BJ (cell line): ENCODE results near the gene SLC7A10. TPM values are rescaled to one million over a fixed set of nuclear protein-coding genes. Genes with fewer than 3 reads are reported as not detected.

ENCODE experiments used
- CTCF ChIA-PET: fragments of 350-600 bp; formaldehyde crosslinking; extraction: SDS; loops from one replicate; lab custom pipeline; 2021; ENCODE audit warnings: antibody characterized with exemption, inconsistent platforms; lab: Yijun Ruan, JAX
- POLR2A ChIA-PET: fragments of 300-600 bp; sonication (Branson Sonifier 250); formaldehyde crosslinking; extraction: SDS; loops from one replicate; lab custom pipeline; 2021; ENCODE audit warnings: antibody characterized with exemption; lab: Charles Lee
- DNase-seq: peaks from one replicate; pipeline ENCODE4 v3.0.0-alpha.2; 2011; ENCODE audit warnings: low read depth
- H3K27me3 ChIP-seq: 2 replicates; pipeline ENCODE4 v1.6.0; 2011; ENCODE audit warnings: low read length; ENCODE audit not compliant: control insufficient read depth, insufficient read depth
- H3K36me3 ChIP-seq: 2 replicates; pipeline ENCODE4 v1.5.1; 2011; ENCODE audit warnings: low read length; ENCODE audit not compliant: control insufficient read depth, insufficient read depth
- H3K4me3 ChIP-seq: 2 replicates; pipeline ENCODE4 v1.5.1; 2011; ENCODE audit warnings: low read depth, mild to moderate bottlenecking, control low read depth, low read length
- polyA plus RNA-seq: library from polyadenylated mRNA; depleted of rRNA; stranded (reverse); fragments of >200 nt; gene quantifications from 2 replicates; pipeline ENCODE4 v1.2.3, GENCODE V29; 2011
- TF ChIP-seq, protein P1 (sequence below): IDR thresholded peaks from 2 replicates; pipeline ENCODE4 v1.5.1; 2011; ENCODE audit warnings: low read depth, mild to moderate bottlenecking, control low read depth, inconsistent platforms, low read length, moderate library complexity; ENCODE audit not compliant: insufficient read depth

Gene SLC7A10
- polyA plus RNA-seq, 1 experiment = not detected

DNA sequence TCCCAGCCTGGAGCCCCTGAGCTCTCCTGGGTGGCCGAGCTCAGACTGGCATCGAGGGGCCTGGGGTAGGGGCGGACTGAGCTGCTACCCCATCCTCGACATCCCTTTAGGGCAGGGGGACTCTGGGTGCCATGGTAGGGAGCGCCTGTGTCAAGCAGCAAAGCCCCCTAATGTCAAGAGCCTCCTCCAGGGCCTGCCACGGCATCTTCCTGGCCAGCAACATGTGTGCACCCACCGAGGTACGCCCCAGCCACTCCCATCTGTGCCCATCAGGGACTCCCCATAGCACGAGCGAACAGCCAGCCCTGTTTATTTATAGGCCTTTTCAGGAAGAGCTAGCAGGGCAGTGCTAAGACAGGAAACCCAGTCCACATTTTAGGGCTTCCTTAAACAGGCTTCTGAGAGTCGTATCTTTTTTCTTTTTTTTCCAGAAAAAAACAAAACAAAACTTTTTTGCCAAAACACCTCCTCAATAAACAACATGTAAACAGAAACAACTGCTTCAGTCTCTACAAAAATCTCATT, 17.2 kb downstream of the SLC7A10 start:
- Histone ChIP-seq H3K36me3 (peaks cover under 1% of the 10 kb centered on the region), H3K4me3 (no peak overlapping the region), H3K27me3 (no peaks in the 10 kb centered on the region)
- CTCF ChIA-PET = interaction anchor here (1.0 to 2.1 kb wide), 3 partner anchors 10 to 27 kb away, joined by 3 to 6 read pairs (median 4); no protein-coding TSS in a partner anchor
- POLR2A ChIA-PET = no interaction called here
- no peak for DNase-seq
- TF ChIP-seq, protein P1, sequence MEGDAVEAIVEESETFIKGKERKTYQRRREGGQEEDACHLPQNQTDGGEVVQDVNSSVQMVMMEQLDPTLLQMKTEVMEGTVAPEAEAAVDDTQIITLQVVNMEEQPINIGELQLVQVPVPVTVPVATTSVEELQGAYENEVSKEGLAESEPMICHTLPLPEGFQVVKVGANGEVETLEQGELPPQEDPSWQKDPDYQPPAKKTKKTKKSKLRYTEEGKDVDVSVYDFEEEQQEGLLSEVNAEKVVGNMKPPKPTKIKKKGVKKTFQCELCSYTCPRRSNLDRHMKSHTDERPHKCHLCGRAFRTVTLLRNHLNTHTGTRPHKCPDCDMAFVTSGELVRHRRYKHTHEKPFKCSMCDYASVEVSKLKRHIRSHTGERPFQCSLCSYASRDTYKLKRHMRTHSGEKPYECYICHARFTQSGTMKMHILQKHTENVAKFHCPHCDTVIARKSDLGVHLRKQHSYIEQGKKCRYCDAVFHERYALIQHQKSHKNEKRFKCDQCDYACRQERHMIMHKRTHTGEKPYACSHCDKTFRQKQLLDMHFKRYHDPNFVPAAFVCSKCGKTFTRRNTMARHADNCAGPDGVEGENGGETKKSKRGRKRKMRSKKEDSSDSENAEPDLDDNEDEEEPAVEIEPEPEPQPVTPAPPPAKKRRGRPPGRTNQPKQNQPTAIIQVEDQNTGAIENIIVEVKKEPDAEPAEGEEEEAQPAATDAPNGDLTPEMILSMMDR = no peak

DNA sequence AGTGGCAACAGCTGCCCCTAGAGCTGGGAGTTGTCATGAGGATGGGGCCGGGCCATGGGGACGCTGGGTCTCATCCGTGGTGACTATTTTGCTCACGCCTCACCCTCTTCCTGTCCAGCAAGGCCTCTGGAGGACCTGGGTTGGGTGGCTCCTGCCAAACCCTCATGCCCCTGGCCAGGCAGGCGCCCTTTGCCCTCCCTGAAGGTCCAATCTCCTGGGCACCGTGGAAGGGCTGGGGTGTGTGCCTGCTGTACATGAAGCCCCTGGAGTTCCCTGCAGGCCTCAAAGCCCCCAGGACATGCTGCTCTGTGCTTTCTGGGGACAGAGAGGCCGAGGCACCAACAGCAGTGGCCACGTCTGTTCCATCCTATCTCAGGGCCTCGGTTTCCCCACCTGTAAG, 17.7 kb downstream of the SLC7A10 start:
- CTCF ChIA-PET = interaction anchor here (1.0 to 2.1 kb wide), 2 partner anchors 24 to 27 kb away, joined by 4 to 6 read pairs; no protein-coding TSS in a partner anchor
- Histone ChIP-seq H3K36me3 (peaks cover 4% of the 10 kb centered on the region), H3K27me3 (no peaks in the 10 kb centered on the region), H3K4me3 (no peak overlapping the region)
- DNase-seq = no peak
- TF ChIP-seq, protein P1 = no peak
- POLR2A ChIA-PET = no interaction called here

GRCh38 chr19:33207040-33207620, 18.5 kb downstream of the SLC7A10 start:
- POLR2A ChIA-PET = no interaction called here
- CTCF ChIA-PET = no interaction called here
- TF ChIP-seq, protein P1 = no peak
- peaks cover 6% of the 10 kb centered on the region for H3K36me3 ChIP-seq
- no peaks in the 10 kb centered on the region for H3K27me3 ChIP-seq
- H3K4me3 ChIP-seq = no peak overlapping the region
- DNase-seq = no peak

DNA sequence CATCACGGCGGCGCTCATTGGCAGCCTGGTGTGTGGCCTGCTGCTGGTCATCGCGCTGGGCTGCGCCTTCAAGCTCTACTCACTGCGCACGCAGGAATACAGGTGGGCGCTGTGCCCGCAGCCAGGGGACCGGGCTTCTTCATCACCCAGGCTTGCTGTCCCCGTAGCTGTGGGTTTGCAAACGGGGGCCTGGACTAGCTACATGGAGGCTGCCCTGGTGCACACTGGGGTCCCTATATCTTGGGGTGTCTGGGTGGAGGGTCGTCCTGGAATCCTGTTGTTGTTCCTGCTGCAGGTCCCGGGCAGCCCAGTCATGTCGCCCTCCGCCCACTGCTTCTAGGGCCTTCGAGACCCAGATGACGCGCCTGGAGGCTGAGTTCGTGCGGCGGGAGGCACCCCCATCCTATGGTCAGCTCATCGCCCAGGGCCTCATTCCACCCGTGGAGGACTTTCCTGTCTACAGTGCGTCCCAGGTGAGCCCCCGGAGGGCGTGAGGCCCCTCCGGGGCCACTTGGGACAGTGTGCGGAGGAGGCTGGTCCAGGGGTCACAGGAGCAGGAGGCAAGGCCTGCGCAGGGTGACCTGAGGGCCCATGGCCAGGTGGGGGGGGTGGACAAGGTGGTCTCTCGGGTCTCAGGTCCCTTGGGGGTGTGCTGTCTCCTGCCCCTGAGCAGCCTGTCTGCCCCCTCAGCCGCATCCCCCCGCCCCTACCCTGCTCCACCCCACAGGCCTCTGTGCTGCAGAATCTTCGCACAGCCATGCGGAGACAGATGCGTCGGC, 19.2 kb downstream of the SLC7A10 start:
- Histone ChIP-seq H3K36me3 (peaks cover 6% of the 10 kb centered on the region), H3K27me3 (no peaks in the 10 kb centered on the region), H3K4me3 (no peak overlapping the region)
- TF ChIP-seq, protein P1 = no peak
- DNase-seq = no peak
- ChIA-PET CTCF (no interaction called here), POLR2A (no interaction called here)

- no peak for DNase-seq
- CTCF ChIA-PET = no interaction called here
- TF ChIP-seq, protein P1 = no peak
- no peaks in the 10 kb centered on the region for H3K27me3 ChIP-seq
- H3K4me3 ChIP-seq = no peak overlapping the region
- peaks cover 6% of the 10 kb centered on the region for H3K36me3 ChIP-seq
- POLR2A ChIA-PET = no interaction called here
Measured at GRCh38 chr19:33205531-33206260, 20.0 kb downstream of the SLC7A10 start.
